ENCODE results near the gene FPR3.

- TF ChIP-seq CTCF (IDR thresholded peaks at IDR 0.05) (no peak), POLR2A (IDR thresholded peaks at IDR 0.05) (no peak)
These were observed 20.1 kb downstream of the FPR3 start for GRCh38 chr19:51815043-51815442.

Measured in adrenal gland (tissue), 5 donors.